MCF 10A (cell line): ENCODE data around the gene MCM7. TPM values are rescaled to one million over a fixed set of nuclear protein-coding genes. Genes with fewer than 3 reads are reported as not detected.

Source experiments
- BruUV-seq: library from RNA; stranded (reverse); fragments of 400-500 nt; replicated peaks from 2 replicates; lab custom pipeline; 2021; lab: Mats Ljungman, UMichigan
- CTCF ChIA-PET: fragments of 300-600 bp; sonication (Branson Sonifier 250); formaldehyde crosslinking; extraction: SDS; loops from one replicate; lab custom pipeline; 2021; ENCODE audit warnings: antibody characterized with exemption, inconsistent platforms; lab: Yijun Ruan, JAX
- POLR2A ChIA-PET: fragments of 300-600, 350-650 bp; sonication (Branson Sonifier 250); formaldehyde crosslinking; extraction: SDS; loops from one replicate; lab custom pipeline; 2020; ENCODE audit warnings: antibody characterized with exemption, inconsistent platforms; lab: Yijun Ruan, JAX
- DNase-seq: peaks from one replicate; pipeline ENCODE4 v3.0.0-alpha.2; 2018; ENCODE audit not compliant: unreplicated experiment
- H3K27ac Mint-ChIP-seq: one replicate; pipeline ENCODE4 v1.8.0; 2022; ENCODE audit warnings: mild to moderate bottlenecking, low read depth, mixed read lengths; ENCODE audit not compliant: unreplicated experiment
- H3K27me3 Mint-ChIP-seq: one replicate; pipeline ENCODE4 v1.8.0; 2022; ENCODE audit warnings: mixed read lengths; ENCODE audit not compliant: insufficient read depth, unreplicated experiment
- H3K36me3 Mint-ChIP-seq: one replicate; pipeline ENCODE4 v1.8.0; 2022; ENCODE audit warnings: mild to moderate bottlenecking, moderate library complexity, mixed read lengths; ENCODE audit not compliant: insufficient read depth, unreplicated experiment
- H3K4me1 Mint-ChIP-seq: one replicate; pipeline ENCODE4 v1.8.0; 2022; ENCODE audit warnings: mixed read lengths; ENCODE audit not compliant: insufficient read depth, unreplicated experiment
- H3K4me3 Mint-ChIP-seq: one replicate; pipeline ENCODE4 v1.8.0; 2022; ENCODE audit warnings: mild to moderate bottlenecking, moderate library complexity, mixed read lengths; ENCODE audit not compliant: unreplicated experiment
- H3K9me3 Mint-ChIP-seq: one replicate; pipeline ENCODE4 v1.8.0; 2022; ENCODE audit warnings: mixed read lengths; ENCODE audit not compliant: unreplicated experiment
- intact Hi-C: fragments of 100-400 bp; cut with micrococcal nuclease; formaldehyde crosslinking; loops from 2 replicates; pipeline ENCODE4 v1.14.1; 2022
- total RNA-seq: library from RNA; stranded (reverse); gene quantifications from 2 replicates; pipeline ENCODE4 v1.2.3, GENCODE V29; 2022
- TF ChIP-seq, protein P1 (sequence below): fragments of 200-600 bp; IDR thresholded peaks from one replicate; pipeline ENCODE4 v1.8.0; 2022; ENCODE audit warnings: antibody characterized with exemption, mild to moderate bottlenecking; ENCODE audit not compliant: unreplicated experiment

The MCM7 gene
- total RNA-seq, 1 experiment from 2014 or later, result 67.8 TPM

GRCh38 chr7:100137851-100138760 lies 36.9 kb upstream of the MCM7 start:
- ChIA-PET POLR2A (interaction anchor here (0.7 to 1.2 kb wide), 3 partner anchors 11 to 159 kb away, joined by 3 to 5 read pairs (median 4); partner anchors contain the start of genes GPC2, LAMTOR4 and STAG3), CTCF (interaction anchor here (0.7 to 2.1 kb wide), 4 partner anchors 8 to 80 kb away, joined by 4 to 10 read pairs (median 6); no protein-coding TSS in a partner anchor)
- H3K4me3 Mint-ChIP-seq, result no peak overlapping the region
- intact Hi-C loops, result loop anchor here (10.0 kb wide), 1 partner anchor 207 kb away; no protein-coding TSS in a partner anchor
- no peaks in the 10 kb centered on the region for H3K36me3 Mint-ChIP-seq
- TF ChIP-seq, protein P1, sequence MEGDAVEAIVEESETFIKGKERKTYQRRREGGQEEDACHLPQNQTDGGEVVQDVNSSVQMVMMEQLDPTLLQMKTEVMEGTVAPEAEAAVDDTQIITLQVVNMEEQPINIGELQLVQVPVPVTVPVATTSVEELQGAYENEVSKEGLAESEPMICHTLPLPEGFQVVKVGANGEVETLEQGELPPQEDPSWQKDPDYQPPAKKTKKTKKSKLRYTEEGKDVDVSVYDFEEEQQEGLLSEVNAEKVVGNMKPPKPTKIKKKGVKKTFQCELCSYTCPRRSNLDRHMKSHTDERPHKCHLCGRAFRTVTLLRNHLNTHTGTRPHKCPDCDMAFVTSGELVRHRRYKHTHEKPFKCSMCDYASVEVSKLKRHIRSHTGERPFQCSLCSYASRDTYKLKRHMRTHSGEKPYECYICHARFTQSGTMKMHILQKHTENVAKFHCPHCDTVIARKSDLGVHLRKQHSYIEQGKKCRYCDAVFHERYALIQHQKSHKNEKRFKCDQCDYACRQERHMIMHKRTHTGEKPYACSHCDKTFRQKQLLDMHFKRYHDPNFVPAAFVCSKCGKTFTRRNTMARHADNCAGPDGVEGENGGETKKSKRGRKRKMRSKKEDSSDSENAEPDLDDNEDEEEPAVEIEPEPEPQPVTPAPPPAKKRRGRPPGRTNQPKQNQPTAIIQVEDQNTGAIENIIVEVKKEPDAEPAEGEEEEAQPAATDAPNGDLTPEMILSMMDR, result no peak
- no peak for DNase-seq
- H3K27me3 Mint-ChIP-seq, result peaks cover 10% of the 10 kb centered on the region
- H3K4me1 Mint-ChIP-seq, result no peaks in the 10 kb centered on the region
- no TSS peak for BruUV-seq
- no peaks in the 10 kb centered on the region for H3K9me3 Mint-ChIP-seq
- H3K27ac Mint-ChIP-seq, result no peak overlapping the region

DNA sequence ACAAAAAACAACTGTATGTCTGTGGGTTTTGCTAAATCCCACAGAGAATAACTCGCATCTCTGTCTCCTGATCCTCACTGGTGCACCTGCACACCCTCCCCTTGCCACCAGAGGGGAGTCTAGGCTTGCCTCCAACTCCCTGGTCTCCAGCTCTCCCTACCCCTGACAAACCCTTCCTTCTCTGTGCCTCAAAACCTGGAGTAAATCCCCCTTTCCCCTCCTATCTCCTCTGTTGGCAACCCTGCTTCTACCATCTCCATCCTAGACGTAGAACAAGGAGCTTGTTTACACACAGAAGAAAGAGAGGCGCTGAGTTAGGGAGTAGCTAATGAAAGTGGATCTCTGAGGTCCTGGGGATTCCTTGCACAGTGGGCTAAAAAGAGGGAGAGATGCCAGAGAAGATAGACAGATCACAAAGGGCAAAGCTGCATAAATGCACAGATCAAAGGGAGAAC lies 31.5 kb upstream of the MCM7 start:
- Mint-ChIP-seq H3K4me3 (no peak overlapping the region), H3K4me1 (peaks cover 11% of the 10 kb centered on the region), H3K36me3 (no peaks in the 10 kb centered on the region), H3K27ac (no peak overlapping the region), H3K27me3 (peaks cover 10% of the 10 kb centered on the region), H3K9me3 (no peaks in the 10 kb centered on the region)
- ChIA-PET CTCF (interaction anchor here (0.6 to 8.2 kb wide), 30 partner anchors 8 to 726 kb away, joined by 3 to 93 read pairs (median 4); partner anchors contain the start of genes AP4M1, PVRIG and TRAPPC14), POLR2A (interaction anchor here (1.0 to 1.3 kb wide), 3 partner anchors 9 to 77 kb away, joined by 3 to 6 read pairs (median 5); partner anchors contain the start of gene LAMTOR4)
- peak; percentile 71 for DNase-seq
- BruUV-seq, result no TSS peak
- TF ChIP-seq, protein P1, result peak; percentile 93
- intact Hi-C loops, result loop anchor here (1.0 to 10.0 kb wide), 3 partner anchors 84 to 275 kb away; no protein-coding TSS in a partner anchor

- TF ChIP-seq, protein P1, result no peak
- H3K4me1 Mint-ChIP-seq, result peaks cover 11% of the 10 kb centered on the region
- intact Hi-C loops, result loop anchor here (1.0 to 10.0 kb wide), 3 partner anchors 85 to 275 kb away; no protein-coding TSS in a partner anchor
- DNase-seq, result no peak
- H3K4me3 Mint-ChIP-seq, result no peak overlapping the region
- H3K9me3 Mint-ChIP-seq, result no peaks in the 10 kb centered on the region
- H3K36me3 Mint-ChIP-seq, result no peaks in the 10 kb centered on the region
- ChIA-PET POLR2A (interaction anchor here (1.0 to 1.3 kb wide), 3 partner anchors 10 to 77 kb away, joined by 3 to 6 read pairs (median 5); partner anchors contain the start of gene LAMTOR4), CTCF (interaction anchor here (0.6 to 8.2 kb wide), 18 partner anchors 11 to 215 kb away, joined by 3 to 93 read pairs (median 4); partner anchors contain the start of genes PVRIG and TRAPPC14)
- no peak overlapping the region for H3K27ac Mint-ChIP-seq
- peaks cover 10% of the 10 kb centered on the region for H3K27me3 Mint-ChIP-seq
- no TSS peak for BruUV-seq
These were observed 30.9 kb upstream of the MCM7 start for GRCh38 chr7:100132126-100132525.
